BLaER1 (cell line): Measurements from ENCODE around the gene BTN1A1.

Source experiments
- H3K27ac ChIP-seq: shearing (Covaris generic); formaldehyde crosslinking; 2 replicates; pipeline ENCODE4 v1.8.1; 2022
- H3K27me3 ChIP-seq: shearing (Covaris generic); formaldehyde crosslinking; 2 replicates; pipeline ENCODE4 v1.8.1; 2022
- H3K36me3 ChIP-seq: shearing (Covaris generic); formaldehyde crosslinking; 2 replicates; pipeline ENCODE4 v1.8.1; 2022
- H3K4me1 ChIP-seq: shearing (Covaris generic); formaldehyde crosslinking; 2 replicates; pipeline ENCODE4 v1.8.1; 2022
- H3K4me2 ChIP-seq: shearing (Covaris generic); formaldehyde crosslinking; 2 replicates; pipeline ENCODE4 v1.8.1; 2022
- H3K4me3 ChIP-seq: shearing (Covaris generic); formaldehyde crosslinking; 2 replicates; pipeline ENCODE4 v1.8.1; 2022
- H3K9ac ChIP-seq: shearing (Covaris generic); formaldehyde crosslinking; 2 replicates; pipeline ENCODE4 v1.8.1; 2022
- H3K9me3 ChIP-seq: shearing (Covaris generic); formaldehyde crosslinking; 2 replicates; pipeline ENCODE4 v1.8.1; 2022
- H4K20me1 ChIP-seq: shearing (Covaris generic); formaldehyde crosslinking; 2 replicates; pipeline ENCODE4 v1.8.1; 2022
- Cebpa-rat ChIP-seq: shearing (Covaris generic); IDR thresholded peaks from 2 replicates; pipeline ENCODE4 v1.8.1; 2022

BTN1A1 gene

DNA sequence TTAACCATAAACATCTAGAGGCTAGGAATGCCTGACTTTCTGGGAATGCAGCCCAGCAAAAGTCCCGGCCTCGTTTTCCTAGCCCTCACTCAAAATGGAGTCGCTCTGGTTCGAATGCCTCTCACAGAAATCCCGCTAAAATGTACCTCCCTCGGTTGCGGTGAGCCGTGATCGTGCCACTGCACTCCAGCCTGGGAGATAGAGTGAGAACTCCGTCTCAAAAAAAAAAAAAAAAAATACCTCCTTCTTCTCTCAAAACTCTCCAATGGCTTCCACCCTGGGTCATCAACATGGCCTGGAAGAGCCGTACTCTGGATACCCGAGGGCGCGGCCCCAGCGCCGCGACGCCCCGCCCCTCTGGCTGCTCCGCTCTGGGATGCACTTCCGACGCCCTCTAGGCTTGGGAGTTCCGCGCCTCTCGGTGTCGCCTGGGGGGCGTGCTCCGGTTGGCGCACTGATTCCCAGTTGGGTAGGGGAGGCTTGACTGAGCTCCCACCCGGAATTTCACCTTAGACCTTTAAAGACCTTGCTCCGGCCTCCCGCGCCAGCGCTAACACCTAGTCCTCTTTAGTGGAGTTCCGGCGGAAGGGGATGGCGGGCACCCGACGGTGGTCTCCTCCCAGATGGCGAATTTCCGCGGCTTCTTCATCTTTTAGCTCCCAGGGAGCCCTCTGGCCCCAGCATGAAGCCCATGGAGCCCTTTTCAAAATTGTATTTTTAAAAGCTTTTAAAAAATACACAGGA lies 50.3 kb downstream of the BTN1A1 start:
- Histone ChIP-seq H3K36me3 (peaks cover 12% of the 10 kb centered on the region), H3K9ac (peak overlapping the region; percentile 66), H4K20me1 (no peaks in the 10 kb centered on the region), H3K27ac (0 out of 2 replicates have a peak overlapping the region, but pooled peaks have one; percentile 29), H3K9me3 (no peaks in the 10 kb centered on the region), H3K4me3 (peak overlapping the region; percentile 71), H3K4me2 (peak overlapping the region; percentile 75), H3K4me1 (peaks cover 32% of the 10 kb centered on the region), H3K27me3 (no peaks in the 10 kb centered on the region)
- TF ChIP-seq Cebpa-rat, result no peak

- H3K4me1 ChIP-seq, result peaks cover 28% of the 10 kb centered on the region
- no peaks in the 10 kb centered on the region for H4K20me1 ChIP-seq
- no peak overlapping the region for H3K27ac ChIP-seq
- H3K36me3 ChIP-seq, result 0 out of 2 replicates have a peak, but pooled peaks cover 6% of the 10 kb centered on the region
- no peak overlapping the region for H3K4me3 ChIP-seq
- TF ChIP-seq Cebpa-rat, result no peak
- H3K9me3 ChIP-seq, result no peaks in the 10 kb centered on the region
- no peaks in the 10 kb centered on the region for H3K27me3 ChIP-seq
- H3K9ac ChIP-seq, result no peak overlapping the region
- H3K4me2 ChIP-seq, result peak overlapping the region; percentile 82
These were observed 52.1 kb downstream of the BTN1A1 start for GRCh38 chr6:26552205-26552604.

DNA sequence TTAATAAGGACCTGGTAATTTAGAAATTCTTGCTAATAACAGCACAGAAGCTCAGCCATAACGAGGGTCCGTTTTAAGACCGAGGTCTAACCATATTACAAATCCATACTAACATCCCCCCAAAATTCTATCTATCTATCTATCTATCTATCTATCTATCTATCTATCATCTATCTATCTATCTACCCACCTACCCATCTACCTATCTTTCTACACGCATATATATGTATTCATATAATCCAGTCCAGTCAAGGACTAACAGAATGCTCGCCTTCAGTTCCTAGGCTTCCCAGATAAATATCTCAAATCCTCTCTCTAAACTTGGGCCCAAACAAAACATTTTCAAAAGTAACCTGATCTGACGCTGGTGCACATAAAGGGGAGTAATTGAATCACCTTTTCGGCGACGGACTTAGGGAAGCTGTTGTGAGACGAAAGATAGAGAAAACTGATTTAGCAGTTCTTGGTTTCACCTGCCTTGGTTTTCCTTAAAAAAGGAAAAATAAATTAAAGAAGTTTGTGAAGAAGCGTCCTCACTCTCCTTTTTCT lies 52.6 kb downstream of the BTN1A1 start:
- Histone ChIP-seq H3K4me2 (peak overlapping the region; percentile 82), H3K27ac (no peak overlapping the region), H3K9ac (peak overlapping the region; percentile 77), H3K27me3 (no peaks in the 10 kb centered on the region), H3K36me3 (0 out of 2 replicates have a peak, but pooled peaks cover 1% of the 10 kb centered on the region), H4K20me1 (no peaks in the 10 kb centered on the region), H3K4me1 (peaks cover 28% of the 10 kb centered on the region), H3K9me3 (no peaks in the 10 kb centered on the region), H3K4me3 (peak overlapping the region; percentile 77)
- no peak for TF ChIP-seq Cebpa-rat

DNA sequence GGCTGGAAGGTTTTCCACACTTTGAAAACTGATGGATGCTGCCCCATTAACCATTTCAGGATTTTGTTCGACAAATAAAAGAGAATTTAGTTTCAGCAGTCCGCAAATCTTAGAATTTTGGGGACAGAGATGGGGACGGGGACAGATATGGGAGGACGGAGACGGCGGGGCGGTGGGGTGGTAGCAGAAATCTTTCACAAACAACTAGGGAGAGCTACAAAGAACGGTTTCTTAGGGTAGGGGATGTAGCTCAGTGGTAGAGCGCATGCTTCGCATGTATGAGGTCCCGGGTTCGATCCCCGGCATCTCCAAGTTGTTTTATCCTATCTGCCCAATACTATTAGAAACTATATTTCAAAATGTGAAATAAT lies 53.1 kb downstream of the BTN1A1 start:
- peak overlapping the region; percentile 77 for H3K9ac ChIP-seq
- H3K27ac ChIP-seq, result peak overlapping the region; percentile 81
- H3K4me2 ChIP-seq, result peak overlapping the region; percentile 82
- peak overlapping the region; percentile 77 for H3K4me3 ChIP-seq
- H3K9me3 ChIP-seq, result no peaks in the 10 kb centered on the region
- no peaks in the 10 kb centered on the region for H3K27me3 ChIP-seq
- H3K4me1 ChIP-seq, result peaks cover 28% of the 10 kb centered on the region
- H4K20me1 ChIP-seq, result no peaks in the 10 kb centered on the region
- H3K36me3 ChIP-seq, result no peaks in the 10 kb centered on the region
- TF ChIP-seq Cebpa-rat, result no peak

DNA sequence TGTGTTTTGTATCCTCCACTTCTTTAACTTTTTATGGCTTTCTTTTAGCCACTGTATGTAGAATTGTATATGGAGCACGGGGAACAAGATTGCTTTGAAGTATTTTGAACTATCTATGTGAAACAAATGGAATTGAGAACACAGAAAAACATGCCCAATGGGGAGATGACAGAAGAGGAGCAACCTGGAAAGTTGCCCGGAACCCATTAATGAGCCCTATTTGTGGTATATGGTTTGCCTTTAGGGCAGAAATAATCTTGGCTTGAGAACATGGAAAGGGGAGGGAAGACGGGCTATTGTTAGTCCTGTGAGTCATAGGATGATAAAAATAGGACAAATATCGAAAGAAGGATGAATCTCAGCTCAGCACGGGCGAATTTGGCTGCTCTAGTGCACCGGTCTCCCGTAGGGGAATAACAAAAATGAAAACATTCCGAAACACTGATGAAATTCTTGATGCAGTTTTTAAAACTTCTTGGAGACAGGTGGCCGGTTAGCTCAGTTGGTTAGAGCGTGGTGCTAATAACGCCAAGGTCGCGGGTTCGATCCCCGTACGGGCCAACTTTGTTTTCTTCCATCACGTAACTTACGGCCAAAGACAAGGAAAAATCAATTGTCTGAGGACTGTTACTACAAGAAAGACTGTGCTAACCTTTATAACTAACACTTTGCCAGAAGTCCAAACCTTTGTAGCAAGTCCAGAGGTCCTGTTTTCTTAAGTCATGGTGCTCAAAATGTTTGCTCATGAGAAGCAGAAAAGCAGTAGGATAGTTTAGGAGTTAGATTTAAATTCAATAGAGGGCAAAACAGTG lies 53.7 kb downstream of the BTN1A1 start:
- Histone ChIP-seq H3K9me3 (no peaks in the 10 kb centered on the region), H3K4me2 (peak overlapping the region; percentile 82), H3K27ac (peak overlapping the region; percentile 81), H3K4me3 (peak overlapping the region; percentile 77), H3K9ac (peak overlapping the region; percentile 77), H3K4me1 (peaks cover 28% of the 10 kb centered on the region), H3K36me3 (no peaks in the 10 kb centered on the region), H4K20me1 (no peaks in the 10 kb centered on the region), H3K27me3 (no peaks in the 10 kb centered on the region)
- no peak for TF ChIP-seq Cebpa-rat

GRCh38 chr6:26554447-26554696 lies 54.3 kb downstream of the BTN1A1 start:
- no peaks in the 10 kb centered on the region for H4K20me1 ChIP-seq
- no peaks in the 10 kb centered on the region for H3K9me3 ChIP-seq
- H3K27me3 ChIP-seq, result no peaks in the 10 kb centered on the region
- no peaks in the 10 kb centered on the region for H3K36me3 ChIP-seq
- peak overlapping the region; percentile 77 for H3K9ac ChIP-seq
- no peak for TF ChIP-seq Cebpa-rat
- H3K4me2 ChIP-seq, result peak overlapping the region; percentile 82
- peak overlapping the region; percentile 54 for H3K27ac ChIP-seq
- H3K4me3 ChIP-seq, result peak overlapping the region; percentile 77
- H3K4me1 ChIP-seq, result peaks cover 28% of the 10 kb centered on the region

DNA sequence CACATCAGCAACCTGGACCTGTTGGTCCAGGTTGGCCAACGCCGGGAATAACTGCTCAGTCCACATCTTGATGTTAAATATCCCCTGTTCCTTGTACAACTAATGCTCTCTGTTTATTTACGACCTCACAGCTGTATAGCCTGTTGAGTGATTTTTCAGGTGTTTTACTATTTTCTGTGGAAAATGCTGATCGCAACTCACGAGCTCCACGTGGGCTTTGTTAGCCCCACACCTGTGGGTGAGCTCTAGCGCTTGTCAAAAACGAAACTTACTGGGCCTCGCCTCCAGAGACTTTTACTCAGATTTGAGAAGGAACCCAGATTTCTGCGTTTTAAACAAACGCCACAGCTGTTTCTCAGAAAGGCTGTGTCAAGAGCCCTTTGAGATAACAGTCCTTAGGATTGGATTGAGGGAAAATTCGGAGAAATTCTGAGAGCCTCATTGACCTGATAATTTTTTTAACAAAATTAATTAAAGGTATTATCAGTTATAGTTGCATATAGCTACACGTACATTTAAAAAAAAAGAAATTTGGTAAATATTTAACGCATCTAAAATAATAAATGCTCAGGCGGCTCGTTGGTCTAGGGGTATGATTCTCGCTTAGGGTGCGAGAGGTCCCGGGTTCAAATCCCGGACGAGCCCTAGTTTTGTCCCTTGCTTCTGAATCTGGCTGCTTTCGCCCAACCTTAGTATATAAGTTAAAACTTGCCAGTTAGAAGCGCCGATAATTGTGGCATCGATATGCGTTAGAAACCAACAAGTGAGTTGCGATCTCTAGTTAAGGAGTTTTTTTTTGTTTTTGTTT lies 54.8 kb downstream of the BTN1A1 start:
- Histone ChIP-seq H3K9ac (peak overlapping the region; percentile 77), H3K4me3 (peak overlapping the region; percentile 77), H3K4me2 (peak overlapping the region; percentile 82), H3K27ac (peak overlapping the region; percentile 54), H3K27me3 (no peaks in the 10 kb centered on the region), H3K9me3 (no peaks in the 10 kb centered on the region), H4K20me1 (no peaks in the 10 kb centered on the region), H3K36me3 (no peaks in the 10 kb centered on the region), H3K4me1 (peaks cover 24% of the 10 kb centered on the region)
- TF ChIP-seq Cebpa-rat, result no peak

DNA sequence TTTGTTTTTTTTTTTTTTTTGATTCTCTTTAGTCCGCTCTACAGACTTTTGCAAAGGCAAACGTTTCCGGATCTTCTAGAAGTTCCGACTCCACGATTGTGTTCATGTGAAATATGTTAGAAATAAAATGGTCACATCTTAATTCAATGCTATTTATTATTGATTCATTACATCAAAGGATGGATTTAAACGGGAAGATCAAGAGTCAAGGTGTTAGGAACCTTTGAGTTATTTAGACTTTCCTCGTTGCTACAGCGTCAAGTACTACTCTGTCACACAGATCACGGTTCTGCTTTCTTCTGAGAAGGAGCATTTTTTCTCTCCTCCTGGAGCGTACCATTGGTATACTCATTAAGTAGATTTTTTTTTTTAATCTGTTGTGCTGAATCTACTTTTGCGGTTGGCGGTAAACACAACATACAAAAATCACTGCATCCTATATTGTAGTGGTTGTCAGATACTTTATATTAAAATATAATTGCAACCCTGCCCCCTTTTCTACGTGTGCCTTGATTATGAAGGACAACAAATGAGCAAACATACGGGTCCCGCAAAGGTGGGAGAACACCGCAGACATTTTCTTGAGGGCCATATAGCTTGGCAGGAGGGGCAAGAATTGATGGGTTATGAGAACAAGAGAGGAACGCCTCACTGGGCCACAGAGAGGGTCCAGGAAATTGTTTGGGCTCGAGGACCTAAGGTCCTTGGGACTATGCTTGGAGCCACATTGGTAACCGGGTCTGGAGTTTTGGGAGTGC lies 55.6 kb downstream of the BTN1A1 start:
- H3K36me3 ChIP-seq, result no peaks in the 10 kb centered on the region
- H3K4me3 ChIP-seq, result peak overlapping the region; percentile 77
- no peak for TF ChIP-seq Cebpa-rat
- no peaks in the 10 kb centered on the region for H3K27me3 ChIP-seq
- H4K20me1 ChIP-seq, result no peaks in the 10 kb centered on the region
- no peaks in the 10 kb centered on the region for H3K9me3 ChIP-seq
- H3K4me1 ChIP-seq, result peaks cover 17% of the 10 kb centered on the region
- H3K9ac ChIP-seq, result peak overlapping the region; percentile 77; the same call in 1 of the 2 replicates
- no peak overlapping the region for H3K27ac ChIP-seq
- peak overlapping the region; percentile 82 for H3K4me2 ChIP-seq
